H7 (cell line): Measurements from ENCODE around the gene PDE9A. TPM values are rescaled to one million over a fixed set of nuclear protein-coding genes. Genes with fewer than 3 reads are reported as not detected.

ENCODE experiments used
- DNase-seq: peaks from one replicate; pipeline ENCODE4 v3.0.0; 2012
- H3K27me3 ChIP-seq: 2 replicates; pipeline ENCODE4 v1.6.0; 2011; ENCODE audit warnings: mild to moderate bottlenecking, low read length; ENCODE audit not compliant: control insufficient read depth, insufficient read depth
- H3K36me3 ChIP-seq: replicated peaks from 2 replicates; pipeline ENCODE4 v1.5.1; 2011; ENCODE audit warnings: low read length; ENCODE audit not compliant: control insufficient read depth, insufficient read depth
- H3K4me3 ChIP-seq: 2 replicates; pipeline ENCODE4 v1.5.1; 2011; ENCODE audit warnings: low read depth, mild to moderate bottlenecking, control low read depth, low read length, moderate library complexity; ENCODE audit not compliant: insufficient read depth
- total RNA-seq: library from RNA; depleted of rRNA; stranded (reverse); fragments of >200 nt; shearing (Covaris generic); gene quantifications from 2 replicates; pipeline ENCODE4 v1.2.3, GENCODE V29; 2014

PDE9A gene
- total RNA-seq, 1 experiment from 2014 or later, result 37.9 TPM

DNA sequence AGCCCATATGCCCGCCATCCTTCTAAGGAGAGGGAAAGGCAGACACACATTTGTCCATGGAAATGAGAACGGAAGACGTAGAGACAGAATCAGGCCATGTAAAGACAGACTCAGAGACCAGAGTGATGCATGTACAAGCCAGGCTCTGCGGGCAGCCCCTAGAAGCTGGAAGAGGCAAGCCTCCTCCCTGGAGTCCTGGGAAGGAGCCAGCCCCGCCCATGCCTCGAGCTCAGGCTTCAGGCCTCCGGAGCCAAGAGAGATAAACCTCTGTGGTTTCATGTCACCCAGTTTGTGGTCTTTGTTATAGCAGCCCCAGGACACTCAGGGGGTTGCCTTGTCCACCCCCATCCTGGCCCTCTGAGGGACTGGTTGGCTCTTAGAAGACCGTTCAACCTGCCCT, 11.6 kb downstream of the PDE9A start:
- Histone ChIP-seq H3K36me3 (peaks cover 7% of the 10 kb centered on the region), H3K4me3 (no peak overlapping the region), H3K27me3 (no peaks in the 10 kb centered on the region)
- DNase-seq, result no peak

DNA sequence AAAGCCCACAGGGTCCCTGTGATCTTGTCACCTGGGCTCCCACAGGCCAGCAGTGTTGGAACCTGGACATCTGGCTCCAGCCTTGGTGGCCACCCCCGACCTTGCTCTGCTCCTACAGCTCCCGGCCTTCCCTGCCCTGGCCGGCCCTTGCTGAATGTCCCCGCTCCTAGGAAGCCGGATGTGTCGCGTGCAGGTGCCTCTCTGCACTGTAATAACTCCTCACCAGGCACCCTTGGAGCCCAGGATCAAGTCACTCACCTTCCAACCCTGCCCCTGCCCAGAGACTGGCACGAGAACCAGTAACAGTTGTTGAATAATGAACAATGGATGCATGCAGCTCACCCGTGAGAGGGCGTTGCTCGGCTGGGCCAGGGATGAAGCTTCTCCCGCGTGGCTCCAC, 12.1 kb downstream of the PDE9A start:
- DNase-seq, result no peak
- Histone ChIP-seq H3K36me3 (peaks cover 7% of the 10 kb centered on the region), H3K4me3 (no peak overlapping the region), H3K27me3 (no peaks in the 10 kb centered on the region)

DNA sequence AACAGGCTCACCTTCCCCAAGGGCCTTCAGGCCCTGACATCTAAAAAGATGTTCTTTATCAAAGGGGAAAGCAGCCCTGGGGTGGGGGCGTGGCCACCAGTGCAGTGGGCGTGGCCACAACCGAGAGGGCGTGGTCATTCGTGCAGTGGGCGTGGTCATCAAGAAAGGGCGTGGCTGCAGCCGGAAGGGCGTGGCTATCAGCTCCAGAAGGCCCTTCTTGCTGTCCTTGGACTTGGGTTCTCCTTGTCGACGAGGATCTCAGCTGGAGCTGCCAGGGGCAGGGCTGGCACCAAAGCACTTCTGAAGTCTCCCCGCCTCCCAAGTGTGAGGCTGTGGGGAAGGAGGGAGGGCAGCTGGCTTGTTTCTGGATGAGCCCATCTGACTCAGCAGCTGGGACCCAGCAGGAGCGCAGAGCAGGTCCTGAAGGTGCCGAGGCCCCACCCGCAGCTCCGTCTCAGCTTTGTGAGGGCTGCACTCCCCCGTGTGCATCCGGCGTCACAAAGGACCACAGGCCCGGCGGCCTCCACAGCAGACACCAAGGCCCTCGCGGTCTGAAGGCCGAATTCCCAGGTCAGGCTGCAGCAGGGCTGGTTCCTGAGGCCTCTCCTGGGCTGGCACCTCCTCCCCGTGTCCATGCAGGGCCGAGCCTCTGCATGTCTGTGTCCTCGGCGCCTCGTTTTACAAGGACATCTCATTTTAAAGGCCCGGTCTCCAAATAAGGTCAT, 12.8 kb downstream of the PDE9A start:
- no peaks in the 10 kb centered on the region for H3K27me3 ChIP-seq
- no peak overlapping the region for H3K4me3 ChIP-seq
- H3K36me3 ChIP-seq, result peaks cover 7% of the 10 kb centered on the region
- peak; percentile 91 for DNase-seq

DNA sequence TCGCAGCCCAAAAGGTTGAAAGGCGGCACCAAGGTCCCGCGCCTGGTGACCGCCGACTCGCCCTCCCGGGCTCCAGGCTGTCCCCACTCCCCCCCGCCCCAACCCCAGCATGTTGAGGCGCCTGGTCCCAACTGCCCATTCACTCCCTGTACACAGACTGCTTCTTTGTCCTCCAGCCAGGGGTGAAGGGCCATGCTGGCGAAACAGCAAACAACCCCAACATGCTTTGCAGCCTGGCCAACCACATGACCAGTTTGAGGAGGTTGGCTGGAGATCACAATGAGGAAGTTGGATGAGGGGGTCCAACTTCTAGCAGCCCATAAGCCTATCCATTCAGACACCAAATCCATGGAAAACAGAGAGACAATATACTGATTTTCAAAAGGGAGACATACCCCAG, 13.5 kb downstream of the PDE9A start:
- no peak for DNase-seq
- Histone ChIP-seq H3K27me3 (no peaks in the 10 kb centered on the region), H3K36me3 (peaks cover 7% of the 10 kb centered on the region), H3K4me3 (no peak overlapping the region)

DNA sequence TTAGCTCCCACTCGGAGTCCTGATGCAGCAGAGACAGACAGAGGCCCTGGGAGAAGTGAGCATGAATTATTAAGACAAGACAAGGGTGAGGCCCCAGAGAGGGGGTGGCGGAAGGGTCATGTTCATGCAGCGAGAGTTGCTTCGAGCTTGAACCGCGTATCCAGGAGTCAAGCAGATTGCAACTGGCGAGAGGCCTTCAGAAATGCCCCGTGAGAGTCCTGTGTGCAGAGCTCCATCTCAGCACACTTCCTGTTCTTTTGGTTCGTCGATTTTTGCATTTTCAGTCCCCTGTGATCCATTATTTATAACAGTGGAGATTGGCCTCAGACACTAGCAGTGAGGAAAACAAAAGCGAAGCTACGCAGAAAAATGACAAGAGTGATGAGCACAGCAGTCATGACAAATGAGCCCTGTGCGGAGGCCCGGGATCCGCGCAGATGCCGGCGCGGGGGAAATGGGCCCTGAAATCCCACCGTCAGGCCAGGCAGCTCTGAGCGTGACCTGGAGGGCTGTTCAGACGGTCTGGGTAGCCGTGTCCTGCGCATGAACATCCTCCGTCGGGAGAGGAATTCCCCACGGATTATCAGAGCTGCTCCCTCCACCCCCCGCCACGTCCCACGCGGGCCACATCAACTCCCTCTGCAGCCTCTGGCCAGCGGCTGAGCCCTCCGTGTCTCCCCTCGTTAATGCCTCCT, 15.0 kb downstream of the PDE9A start:
- DNase-seq, result peak; percentile 67
- no peaks in the 10 kb centered on the region; the same call in 1 of the 2 replicates for H3K36me3 ChIP-seq
- no peaks in the 10 kb centered on the region for H3K27me3 ChIP-seq
- H3K4me3 ChIP-seq, result no peak overlapping the region

DNA sequence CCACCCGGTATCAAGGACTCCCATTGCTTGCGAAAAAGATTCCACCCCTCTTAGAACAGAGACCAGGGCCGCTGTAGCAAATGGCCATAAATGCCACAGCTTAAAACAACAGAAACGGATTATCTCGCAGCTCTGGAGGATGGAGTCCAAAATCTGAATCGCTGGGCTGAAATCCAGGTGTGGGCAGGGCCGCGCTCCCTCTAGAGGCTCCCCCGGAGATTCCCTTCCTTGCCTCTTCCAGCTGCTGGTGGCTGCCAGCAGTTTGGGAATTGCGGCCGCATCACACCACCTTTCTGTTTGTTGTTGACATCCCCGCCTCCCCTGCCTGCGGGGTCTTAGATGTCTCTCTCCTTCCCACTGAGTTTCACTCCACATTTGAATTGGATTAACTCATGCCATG, 15.6 kb downstream of the PDE9A start:
- Histone ChIP-seq H3K4me3 (no peak overlapping the region), H3K27me3 (no peaks in the 10 kb centered on the region), H3K36me3 (no peaks in the 10 kb centered on the region; the same call in 1 of the 2 replicates)
- DNase-seq, result peak; percentile 86

DNA sequence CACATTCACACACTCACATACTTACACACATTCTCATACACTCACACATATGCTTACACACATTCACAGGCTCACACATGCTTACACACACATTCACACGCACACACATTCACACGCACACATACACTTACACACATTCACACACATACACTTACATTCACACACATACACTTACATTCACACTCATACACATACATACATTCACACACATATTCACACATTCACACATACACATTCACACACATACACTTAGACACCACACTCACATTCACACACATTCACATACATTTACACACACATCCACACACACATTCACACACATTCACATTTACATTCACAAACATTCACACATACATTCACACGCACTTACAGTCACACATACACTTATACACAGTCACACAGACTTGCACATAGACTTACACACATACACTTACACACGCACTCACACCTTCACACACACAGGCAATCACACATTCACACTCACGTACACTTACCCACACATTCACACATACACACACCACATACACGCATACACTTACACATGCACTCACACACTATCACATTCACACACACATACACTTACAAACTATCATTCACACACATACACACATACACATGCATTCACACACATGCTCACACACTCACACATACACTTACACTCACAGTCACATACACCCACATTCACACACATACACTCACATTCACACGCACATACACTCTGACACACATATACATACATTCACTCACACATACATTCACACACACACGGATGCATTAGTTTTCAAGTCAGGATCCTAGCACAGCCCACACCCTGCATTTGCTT, 16.8 kb downstream of the PDE9A start:
- no peaks in the 10 kb centered on the region for H3K27me3 ChIP-seq
- no peak overlapping the region for H3K4me3 ChIP-seq
- no peak for DNase-seq
- H3K36me3 ChIP-seq, result no peaks in the 10 kb centered on the region; the same call in 1 of the 2 replicates

DNA sequence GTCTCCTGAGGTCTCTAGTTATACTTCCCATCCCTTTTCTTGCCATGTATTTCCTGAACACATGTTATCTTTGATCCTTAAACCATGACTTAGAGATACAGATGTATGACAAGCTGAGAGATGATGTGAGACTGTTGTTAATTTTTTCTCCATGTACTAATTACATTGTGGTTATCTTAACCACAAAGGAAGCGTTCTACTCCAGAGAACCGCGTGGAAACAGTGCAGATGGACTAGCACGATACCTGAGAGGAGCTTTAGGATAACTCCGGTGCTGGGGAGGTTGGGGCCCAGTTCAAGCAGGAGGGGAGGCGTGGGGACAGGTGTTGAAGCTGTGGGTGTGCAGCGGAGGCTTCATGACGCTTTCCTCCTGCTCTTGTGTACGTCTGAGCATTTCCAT, 17.5 kb downstream of the PDE9A start:
- no peak overlapping the region for H3K4me3 ChIP-seq
- no peaks in the 10 kb centered on the region; the same call in 1 of the 2 replicates for H3K36me3 ChIP-seq
- no peak for DNase-seq
- H3K27me3 ChIP-seq, result no peaks in the 10 kb centered on the region

DNA sequence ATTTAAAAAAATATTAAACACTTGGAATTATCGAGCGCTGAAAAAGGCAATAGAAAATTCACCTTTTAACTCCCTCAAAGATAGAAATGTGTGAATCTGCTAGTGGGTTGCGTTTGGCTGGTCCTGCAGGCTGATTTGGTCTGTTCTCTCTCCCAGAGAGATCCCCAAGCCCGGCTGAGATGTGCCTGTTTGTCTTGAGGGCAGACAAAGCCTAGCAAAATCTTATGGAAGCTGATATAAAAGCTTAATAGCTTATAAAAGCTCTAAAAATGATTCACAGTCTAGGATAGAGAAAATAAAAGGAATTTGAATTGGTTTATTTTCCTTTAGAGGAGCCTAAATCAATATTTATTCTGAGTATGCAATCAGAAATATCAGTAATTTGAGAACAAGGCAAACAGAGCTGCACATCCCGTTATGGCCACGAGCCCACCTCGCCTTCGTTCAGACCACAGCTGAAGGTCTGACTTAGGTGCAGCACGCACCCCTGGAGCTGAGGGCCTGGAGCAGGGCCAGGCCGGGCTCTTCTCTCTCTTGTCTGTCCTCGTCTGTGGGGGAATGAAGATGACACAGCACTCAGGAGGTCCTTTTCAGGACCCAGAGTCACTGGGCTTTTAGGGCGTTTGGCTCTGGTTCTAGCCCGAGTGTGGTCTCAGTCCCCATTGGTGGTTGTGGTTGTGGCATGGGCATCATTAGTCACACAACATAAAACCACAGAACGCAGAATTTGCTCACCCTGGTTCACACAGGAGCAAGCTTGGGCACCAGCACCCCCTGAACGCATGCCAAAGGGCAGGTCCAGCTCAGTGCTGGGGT, 18.6 kb downstream of the PDE9A start:
- H3K36me3 ChIP-seq, result no peaks in the 10 kb centered on the region; the same call in 1 of the 2 replicates
- DNase-seq, result no peak
- H3K27me3 ChIP-seq, result no peaks in the 10 kb centered on the region

DNA sequence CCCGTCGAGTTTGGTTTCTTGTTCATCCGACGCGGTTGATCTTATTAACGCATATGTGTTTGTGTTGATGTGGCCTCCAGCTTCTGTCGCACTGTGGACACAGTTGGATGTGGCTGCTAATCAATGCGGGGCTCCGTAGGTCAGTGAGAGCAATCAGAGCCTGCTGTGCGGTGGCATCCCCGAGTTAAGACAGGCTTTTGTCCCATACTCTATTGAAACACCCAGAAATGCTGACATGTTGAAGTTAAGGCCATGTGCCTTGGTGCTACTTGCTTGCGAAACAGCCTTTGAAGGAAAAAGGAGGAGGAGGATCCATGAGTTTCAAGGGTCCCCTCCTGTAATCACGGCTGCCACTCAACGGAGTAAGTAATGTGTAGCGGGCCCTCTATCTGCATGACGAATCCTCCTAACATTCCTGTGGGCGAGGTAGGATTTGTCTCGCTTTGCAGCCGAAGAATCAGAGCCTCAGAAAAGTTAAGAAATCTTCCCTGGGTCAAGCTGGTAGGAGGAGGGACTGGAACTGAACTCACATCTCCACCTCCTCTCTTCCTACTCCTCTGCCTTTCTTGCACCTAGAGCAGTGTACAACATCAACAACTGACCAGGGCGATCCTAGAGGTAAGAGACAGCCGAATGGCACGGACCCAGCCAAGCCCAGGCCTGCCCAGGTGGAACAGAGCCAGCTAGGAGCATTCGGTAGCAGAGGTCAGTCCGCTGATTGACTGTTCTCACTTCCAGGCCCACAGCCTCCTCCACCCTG, 19.5 kb downstream of the PDE9A start:
- Histone ChIP-seq H3K36me3 (no peaks in the 10 kb centered on the region; the same call in 1 of the 2 replicates), H3K4me3 (no peak overlapping the region), H3K27me3 (no peaks in the 10 kb centered on the region)
- peak; percentile 46 for DNase-seq

More for the DNA sequence above, 18.6 kb downstream of the PDE9A start:
- H3K4me3 ChIP-seq, result no peak overlapping the region

DNA sequence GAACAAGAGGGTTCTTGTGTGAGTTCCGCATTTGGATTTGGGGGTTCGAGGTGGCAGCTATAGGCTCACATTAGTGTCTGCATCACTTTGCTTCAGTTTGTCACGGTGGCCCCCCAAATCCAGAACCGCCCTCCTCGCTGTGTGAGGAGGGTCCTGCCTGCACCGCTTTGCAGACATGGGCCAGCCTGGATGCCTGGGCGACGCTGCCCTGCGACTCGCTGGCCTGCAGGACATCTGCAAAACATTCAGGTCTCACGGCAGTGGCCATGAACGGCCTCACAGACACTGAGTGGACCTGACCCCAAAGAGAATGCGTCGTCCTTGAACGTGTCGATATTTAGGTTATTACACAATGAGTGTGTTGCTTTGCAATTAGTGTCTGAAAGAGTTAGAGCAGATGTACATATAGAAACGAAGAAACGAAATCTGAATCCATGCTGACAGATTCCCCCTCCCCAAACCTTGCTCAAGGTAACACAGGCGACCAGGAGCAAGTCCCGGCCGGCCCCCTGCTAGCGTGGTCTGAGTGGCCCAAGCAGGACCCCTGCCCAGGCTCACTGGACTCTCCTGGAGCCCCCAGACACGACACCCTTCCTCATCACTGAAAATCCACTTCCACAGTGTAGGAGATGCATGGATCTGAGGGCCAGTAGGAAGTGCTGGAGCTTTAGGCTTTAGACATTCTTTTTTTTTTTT, 20.4 kb downstream of the PDE9A start:
- H3K4me3 ChIP-seq, result no peak overlapping the region
- H3K27me3 ChIP-seq, result no peaks in the 10 kb centered on the region
- DNase-seq, result peak; percentile 56
- no peaks in the 10 kb centered on the region; the same call in 1 of the 2 replicates for H3K36me3 ChIP-seq

DNA sequence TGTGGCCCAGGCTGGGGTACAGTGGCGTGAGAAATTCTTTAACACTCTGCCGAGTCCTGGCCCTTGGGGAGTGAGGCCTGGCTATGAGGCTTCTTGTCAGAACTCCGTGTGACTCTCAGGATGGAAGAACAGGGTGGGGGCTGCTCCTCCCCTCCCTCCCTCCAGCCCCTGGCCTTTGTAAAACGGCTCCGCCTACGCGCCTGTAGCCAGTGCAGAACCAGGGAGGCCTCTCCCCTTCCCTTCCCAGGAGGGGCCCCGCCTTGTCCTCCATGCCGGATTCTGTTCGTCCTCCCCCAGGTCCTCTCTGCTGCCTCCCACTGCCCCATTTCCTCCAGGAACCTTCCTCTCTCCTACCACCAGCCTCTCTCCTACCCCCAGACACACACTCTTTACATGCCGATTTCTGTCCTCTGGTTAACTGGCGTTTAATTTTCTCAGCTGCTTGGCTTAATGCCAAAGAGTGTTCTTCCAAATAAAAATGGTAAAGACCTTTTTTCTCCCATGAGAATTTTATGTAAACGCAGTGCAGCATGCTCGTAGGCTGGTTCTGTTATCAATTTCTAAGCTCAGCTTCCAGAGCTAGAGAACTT, 21.0 kb downstream of the PDE9A start:
- no peaks in the 10 kb centered on the region for H3K27me3 ChIP-seq
- no peak overlapping the region for H3K4me3 ChIP-seq
- peak; percentile 93 for DNase-seq
- no peaks in the 10 kb centered on the region; the same call in 1 of the 2 replicates for H3K36me3 ChIP-seq

DNA sequence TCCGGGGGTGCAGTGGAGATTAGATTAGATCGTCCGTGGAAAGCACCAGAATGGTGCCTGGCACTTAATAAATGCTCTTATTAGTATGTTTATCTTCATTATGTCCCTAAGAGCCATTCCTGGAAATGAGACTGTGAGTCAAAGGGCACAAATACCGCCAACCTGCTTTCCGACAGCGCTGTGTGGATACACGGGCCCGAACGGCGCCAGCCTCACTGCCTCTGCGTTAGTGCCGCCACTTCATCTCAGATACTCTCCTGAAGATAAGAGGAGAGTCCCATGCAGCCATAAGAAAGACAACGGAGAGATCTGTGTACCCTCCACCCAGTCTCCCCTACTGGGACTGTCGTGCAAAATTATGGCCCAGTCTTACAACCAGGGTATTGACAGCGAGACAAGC, 22.0 kb downstream of the PDE9A start:
- Histone ChIP-seq H3K4me3 (no peak overlapping the region), H3K27me3 (no peaks in the 10 kb centered on the region), H3K36me3 (no peaks in the 10 kb centered on the region; the same call in 1 of the 2 replicates)
- DNase-seq, result no peak
